ENCODE data around the gene ADGRG7. TPM values are rescaled to one million over a fixed set of nuclear protein-coding genes. Genes with fewer than 3 reads are reported as not detected.

Gene ADGRG7
- total RNA-seq, 1 donor from 2014 or later, result not detected

DNA sequence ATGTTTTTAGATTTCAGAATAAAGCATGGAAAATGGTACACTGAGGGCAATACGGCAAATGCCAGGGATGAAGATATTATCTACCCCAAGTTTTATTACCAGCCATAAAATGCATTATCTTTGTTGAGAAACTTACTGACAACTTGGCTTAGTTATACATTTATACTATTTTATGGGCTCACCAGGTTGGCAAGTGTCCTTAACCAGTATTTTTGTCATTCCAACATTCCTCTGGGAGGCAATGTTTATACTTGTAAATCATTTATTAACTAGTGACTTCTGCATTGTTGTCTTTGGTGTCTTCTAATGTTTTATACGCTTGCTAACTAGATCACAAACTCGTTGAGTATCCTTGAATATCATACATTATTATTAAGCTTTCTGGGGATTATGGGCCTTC lies 18.0 kb upstream of the ADGRG7 start:
- no peaks in the 10 kb centered on the region for H3K9me3 Mint-ChIP-seq
- H3K36me3 Mint-ChIP-seq (ENCODE audit: low read depth), result no peaks in the 10 kb centered on the region
- H3K4me3 Mint-ChIP-seq, result no peak overlapping the region
- intact Hi-C loops (cut with micrococcal nuclease), result loop anchor here (2.0 to 5.0 kb wide), 3 partner anchors 119 to 791 kb away; partner anchors contain the start of genes LNP1 and TOMM70
- CTCF ChIA-PET, result interaction anchor here (1.0 to 4.7 kb wide), 7 partner anchors 11 to 791 kb away, joined by 3 to 29 read pairs (median 8); partner anchors contain the start of genes LNP1 and TOMM70
- DNase-seq (no peak), ATAC-seq (ENCODE audit: low read depth) (no peak)
- no peak overlapping the region for H3K27ac Mint-ChIP-seq
- POLR2A ChIA-PET, result no interaction called here
- peaks cover 4% of the 10 kb centered on the region for H3K4me1 Mint-ChIP-seq
- TF ChIP-seq, protein P1, sequence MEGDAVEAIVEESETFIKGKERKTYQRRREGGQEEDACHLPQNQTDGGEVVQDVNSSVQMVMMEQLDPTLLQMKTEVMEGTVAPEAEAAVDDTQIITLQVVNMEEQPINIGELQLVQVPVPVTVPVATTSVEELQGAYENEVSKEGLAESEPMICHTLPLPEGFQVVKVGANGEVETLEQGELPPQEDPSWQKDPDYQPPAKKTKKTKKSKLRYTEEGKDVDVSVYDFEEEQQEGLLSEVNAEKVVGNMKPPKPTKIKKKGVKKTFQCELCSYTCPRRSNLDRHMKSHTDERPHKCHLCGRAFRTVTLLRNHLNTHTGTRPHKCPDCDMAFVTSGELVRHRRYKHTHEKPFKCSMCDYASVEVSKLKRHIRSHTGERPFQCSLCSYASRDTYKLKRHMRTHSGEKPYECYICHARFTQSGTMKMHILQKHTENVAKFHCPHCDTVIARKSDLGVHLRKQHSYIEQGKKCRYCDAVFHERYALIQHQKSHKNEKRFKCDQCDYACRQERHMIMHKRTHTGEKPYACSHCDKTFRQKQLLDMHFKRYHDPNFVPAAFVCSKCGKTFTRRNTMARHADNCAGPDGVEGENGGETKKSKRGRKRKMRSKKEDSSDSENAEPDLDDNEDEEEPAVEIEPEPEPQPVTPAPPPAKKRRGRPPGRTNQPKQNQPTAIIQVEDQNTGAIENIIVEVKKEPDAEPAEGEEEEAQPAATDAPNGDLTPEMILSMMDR (IDR thresholded peaks at IDR 0.05), result no peak
- H3K27me3 Mint-ChIP-seq, result no peaks in the 10 kb centered on the region

DNA sequence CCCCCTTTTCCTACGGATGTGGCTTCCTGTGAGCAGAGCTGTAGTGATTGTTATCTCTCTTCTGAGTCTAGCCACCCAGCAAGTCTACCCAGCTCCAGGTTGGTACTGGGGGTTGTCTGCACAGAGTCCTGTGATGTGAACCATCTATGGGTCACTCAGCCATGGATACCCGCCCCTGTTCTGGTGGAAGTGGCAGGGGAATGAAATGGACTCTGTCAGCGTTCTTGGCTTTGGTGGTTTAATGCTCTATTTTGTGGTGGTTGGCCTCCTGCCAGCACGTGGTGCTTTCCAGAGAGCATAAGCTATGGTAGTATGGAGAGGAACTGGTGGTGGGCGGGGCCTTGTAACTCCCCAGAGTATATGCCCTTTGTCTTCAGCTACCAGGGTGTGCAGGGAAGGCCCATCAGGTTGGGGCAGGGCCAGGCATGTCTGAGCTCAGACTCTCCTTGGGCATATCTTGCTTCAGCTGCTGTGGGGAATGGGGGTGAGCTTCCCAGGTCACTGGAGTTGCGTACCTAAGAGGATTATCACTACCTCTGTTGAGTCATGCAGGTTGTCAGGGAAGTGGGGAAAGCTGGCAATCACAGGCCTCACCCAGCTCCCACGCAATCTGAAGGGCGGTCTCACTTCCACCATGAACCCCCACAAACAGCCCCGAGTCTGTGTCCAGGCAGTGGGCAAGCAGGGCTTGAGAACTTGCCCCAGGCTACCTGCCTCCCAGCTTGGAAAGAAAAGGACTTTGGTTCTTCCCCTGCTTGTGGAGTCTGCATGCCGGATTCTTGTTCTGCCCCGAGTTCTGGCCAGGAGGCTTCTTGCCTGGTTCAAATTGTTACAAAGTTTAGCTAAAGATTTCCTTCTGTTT lies 9.0 kb upstream of the ADGRG7 start:
- Mint-ChIP-seq H3K4me1 (peaks cover 17% of the 10 kb centered on the region), H3K27me3 (peaks cover 11% of the 10 kb centered on the region), H3K9me3 (peaks cover 2% of the 10 kb centered on the region), H3K36me3 (ENCODE audit: low read depth) (peaks cover 2% of the 10 kb centered on the region), H3K27ac (no peak overlapping the region), H3K4me3 (no peak overlapping the region)
- intact Hi-C loops (cut with micrococcal nuclease), result no loop called here
- TF ChIP-seq, protein P1 (IDR thresholded peaks at IDR 0.05), result no peak
- CTCF ChIA-PET, result no interaction called here
- DNase-seq (no peak), ATAC-seq (ENCODE audit: low read depth) (no peak)
- POLR2A ChIA-PET, result no interaction called here

DNA sequence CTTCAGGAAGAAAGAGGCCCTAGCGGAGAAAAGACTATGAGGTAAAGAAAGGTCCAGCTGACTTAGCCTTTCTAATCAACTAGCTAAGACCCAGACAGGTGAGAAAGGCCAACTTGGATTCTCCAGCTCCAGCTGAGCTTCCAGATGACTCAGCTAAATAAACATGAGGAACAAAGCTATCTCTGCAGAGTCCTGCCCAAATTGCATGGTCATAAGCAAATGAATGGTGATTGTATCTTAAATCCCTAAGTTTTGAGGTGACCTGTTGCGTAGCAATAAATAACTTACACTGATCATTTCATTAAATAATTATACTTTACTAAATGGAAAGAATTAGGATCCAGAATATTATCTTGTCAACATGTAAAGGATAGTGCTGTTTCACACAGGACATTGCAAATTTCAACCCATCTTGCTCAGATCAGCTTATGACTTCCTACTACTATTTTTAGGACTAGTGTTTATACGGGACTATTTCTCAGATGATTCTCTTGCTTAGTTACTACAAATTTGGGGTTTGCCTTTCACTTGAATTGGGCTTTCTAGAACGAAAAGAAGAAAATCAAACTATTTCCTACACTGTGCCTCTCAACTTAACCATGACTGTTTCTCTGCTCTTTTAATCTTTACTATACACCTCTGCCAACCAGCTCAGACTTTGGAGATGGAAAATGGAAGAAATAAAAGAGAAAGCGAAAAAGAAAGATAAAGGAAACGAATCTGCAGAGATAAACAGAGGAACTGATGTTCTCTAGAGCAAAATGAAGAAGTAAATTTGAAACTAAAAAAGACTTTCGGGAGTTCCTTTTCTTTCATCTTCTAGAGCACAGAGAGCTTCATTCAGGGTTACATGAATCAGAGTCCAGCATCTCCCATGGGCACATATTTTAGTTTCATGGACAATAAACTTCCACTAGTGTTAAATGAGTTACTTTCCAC lies 6.6 kb upstream of the ADGRG7 start:
- TF ChIP-seq, protein P1 (IDR thresholded peaks at IDR 0.05), result no peak
- H3K4me3 Mint-ChIP-seq, result peak overlapping the region; percentile 83
- peak; percentile 63 for ATAC-seq (ENCODE audit: low read depth)
- H3K27me3 Mint-ChIP-seq, result peaks cover 7% of the 10 kb centered on the region
- H3K36me3 Mint-ChIP-seq (ENCODE audit: low read depth), result peaks cover 2% of the 10 kb centered on the region
- no peak for DNase-seq
- H3K4me1 Mint-ChIP-seq, result peaks cover 26% of the 10 kb centered on the region
- ChIA-PET POLR2A (no interaction called here), CTCF (interaction anchor here (0.7 to 2.4 kb wide), 4 partner anchors 11 to 771 kb away, joined by 3 to 10 read pairs (median 6); no protein-coding TSS in a partner anchor)
- peak overlapping the region; percentile 97 for H3K27ac Mint-ChIP-seq
- peaks cover 2% of the 10 kb centered on the region for H3K9me3 Mint-ChIP-seq
- intact Hi-C loops (cut with micrococcal nuclease), result loop anchor here (2.0 kb wide), 2 partner anchors 106 to 342 kb away; partner anchors contain the start of genes TBC1D23 and TFG

DNA sequence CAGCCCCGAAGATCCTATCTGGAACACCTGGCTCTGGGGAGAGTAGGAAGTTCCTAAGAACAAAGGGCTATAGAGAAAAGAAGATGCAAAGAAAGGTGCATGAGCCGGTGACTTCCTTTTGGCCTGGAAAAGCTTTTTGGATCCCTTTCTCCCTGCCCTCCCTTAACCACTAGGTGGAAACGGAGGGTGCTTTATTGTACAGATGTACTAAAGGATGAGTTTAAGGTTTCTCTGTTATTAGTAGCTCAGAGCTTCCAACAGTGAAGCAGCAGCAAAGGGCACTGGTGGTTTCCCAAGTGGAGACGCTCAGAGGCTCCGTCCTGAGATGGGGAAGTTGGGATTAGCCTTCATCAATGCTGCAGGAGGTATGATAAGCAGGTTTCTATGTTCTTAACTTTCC lies 5.9 kb upstream of the ADGRG7 start:
- H3K9me3 Mint-ChIP-seq, result peaks cover 2% of the 10 kb centered on the region
- CTCF ChIA-PET, result interaction anchor here (0.7 to 2.4 kb wide), 4 partner anchors 12 to 771 kb away, joined by 3 to 10 read pairs (median 6); no protein-coding TSS in a partner anchor
- peak overlapping the region; percentile 97 for H3K27ac Mint-ChIP-seq
- H3K36me3 Mint-ChIP-seq (ENCODE audit: low read depth), result peaks cover 2% of the 10 kb centered on the region
- peaks cover 27% of the 10 kb centered on the region for H3K4me1 Mint-ChIP-seq
- intact Hi-C loops (cut with micrococcal nuclease), result loop anchor here (2.0 kb wide), 2 partner anchors 105 to 343 kb away; partner anchors contain the start of genes TBC1D23 and TFG
- POLR2A ChIA-PET, result no interaction called here
- peaks cover 3% of the 10 kb centered on the region for H3K27me3 Mint-ChIP-seq
- TF ChIP-seq, protein P1 (IDR thresholded peaks at IDR 0.05), result no peak
- DNase-seq (no peak), ATAC-seq (ENCODE audit: low read depth) (peak; percentile 45)
- H3K4me3 Mint-ChIP-seq, result peak overlapping the region; percentile 83

Data from activated B cell treated with CpG ODN at 0.5 μM for 24 hours (primary cell).